GM23338 (cell line): Measurements from ENCODE around the gene TRIM44. TPM values are rescaled to one million over a fixed set of nuclear protein-coding genes. Genes with fewer than 3 reads are reported as not detected.
"Not testable (repeated sequence)": the region's sequence is repeated elsewhere in the genome, so short reads cannot be mapped to it uniquely, and the experiment has no call there.

Source experiments
- ATAC-seq: fragments of 200-7000 bp; cut with Tn5 transposase; 3 replicates; pipeline ENCODE4 v1.9.1; 2020
- DNase-seq: peaks from one replicate; pipeline ENCODE4 v3.0.0-alpha.2; 2015; ENCODE audit warnings: low spot score
- H2AFZ ChIP-seq: fragments of 200-600 bp; sonication (generic); 2 replicates; pipeline ENCODE4 v1.8.0; 2016; ENCODE audit warnings: antibody characterized with exemption, mild to moderate bottlenecking, moderate library complexity
- H3F3A ChIP-seq: fragments of 200-600 bp; sonication (generic); replicated peaks from 2 replicates; pipeline ENCODE4 v1.8.0; 2017; ENCODE audit warnings: antibody characterized with exemption, mixed run types, low read depth
- H3K27ac ChIP-seq: fragments of 200-600 bp; sonication (generic); 2 replicates; pipeline ENCODE4 v1.6.1; 2016; ENCODE audit warnings: low read depth
- H3K27me3 ChIP-seq: fragments of 200-600 bp; sonication (generic); 2 replicates; pipeline ENCODE4 v1.8.0; 2016; ENCODE audit warnings: mild to moderate bottlenecking, mixed run types, moderate library complexity; ENCODE audit not compliant: insufficient read depth
- H3K36me3 ChIP-seq: fragments of 200-600 bp; sonication (generic); 2 replicates; pipeline ENCODE4 v1.8.0; 2016; ENCODE audit warnings: mild to moderate bottlenecking; ENCODE audit not compliant: insufficient read depth
- H3K4me1 ChIP-seq: fragments of 200-600 bp; sonication (generic); 2 replicates; pipeline ENCODE4 v1.8.0; 2016; ENCODE audit warnings: mild to moderate bottlenecking, moderate library complexity; ENCODE audit not compliant: insufficient read depth
- H3K4me2 ChIP-seq: fragments of 200-600 bp; sonication (generic); 2 replicates; pipeline ENCODE4 v1.7.1; 2017; ENCODE audit warnings: mixed run types
- H3K4me3 ChIP-seq: fragments of 200-600 bp; sonication (generic); 2 replicates; pipeline ENCODE4 v1.6.1; 2016; ENCODE audit warnings: mixed run types
- H3K79me2 ChIP-seq: fragments of 200-600 bp; sonication (generic); replicated peaks from 2 replicates; pipeline ENCODE4 v1.8.0; 2017; ENCODE audit warnings: mild to moderate bottlenecking; ENCODE audit not compliant: insufficient read depth
- H3K9me2 ChIP-seq: fragments of 200-600 bp; sonication (generic); 2 replicates; pipeline ENCODE4 v1.8.0; 2017; ENCODE audit not compliant: insufficient read depth
- H4K20me1 ChIP-seq: fragments of 200-600 bp; sonication (generic); replicated peaks from 2 replicates; pipeline ENCODE4 v1.8.0; 2017; ENCODE audit warnings: mild to moderate bottlenecking; ENCODE audit not compliant: insufficient read depth
- H3K27ac Mint-ChIP-seq: 2 replicates; pipeline ENCODE4 v1.8.0; 2020; ENCODE audit warnings: inconsistent platforms, mild to moderate bottlenecking, moderate library complexity, mixed read lengths
- H3K27me3 Mint-ChIP-seq: 3 replicates; pipeline ENCODE4 v1.8.0; 2022; ENCODE audit warnings: low read depth, mild to moderate bottlenecking, moderate library complexity, mixed read lengths, inconsistent platforms; ENCODE audit not compliant: insufficient read depth, poor library complexity
- H3K36me3 Mint-ChIP-seq: 3 replicates; pipeline ENCODE4 v1.8.0; 2021; ENCODE audit warnings: low read depth, mild to moderate bottlenecking, inconsistent platforms, moderate library complexity, mixed read lengths
- H3K4me1 Mint-ChIP-seq: 3 replicates; pipeline ENCODE4 v1.8.0; 2020; ENCODE audit warnings: mild to moderate bottlenecking, inconsistent platforms, mixed read lengths
- H3K4me3 Mint-ChIP-seq: 3 replicates; pipeline ENCODE4 v1.8.0; 2021; ENCODE audit warnings: moderate library complexity, mild to moderate bottlenecking, inconsistent platforms, mixed read lengths
- H3K9me3 Mint-ChIP-seq: 3 replicates; pipeline ENCODE4 v1.8.0; 2020; ENCODE audit warnings: moderate library complexity, mild to moderate bottlenecking, inconsistent platforms, mixed read lengths
- CREB1 ChIP-seq: fragments of 250-450 bp; sonication (Bioruptor Pico); IDR thresholded peaks from 2 replicates; pipeline ENCODE4 v1.5.0; 2020; ENCODE audit warnings: low read depth, mild to moderate bottlenecking, moderate library complexity
- EZH2 ChIP-seq: fragments of 200-600 bp; sonication (generic); IDR thresholded peaks from one replicate; pipeline ENCODE4 v1.8.0; 2017; ENCODE audit warnings: antibody characterized with exemption, mild to moderate bottlenecking, low read depth; ENCODE audit not compliant: unreplicated experiment
- JUNB ChIP-seq: IDR thresholded peaks from one replicate; pipeline ENCODE4 v1.6.1; 2016; ENCODE audit warnings: antibody characterized with exemption; ENCODE audit not compliant: unreplicated experiment
- POLR2AphosphoS5 ChIP-seq: IDR thresholded peaks from 2 replicates; pipeline ENCODE4 v1.6.1; 2016; ENCODE audit warnings: antibody characterized with exemption, low read depth
- STAT1 ChIP-seq: IDR thresholded peaks from one replicate; pipeline ENCODE4 v1.6.1; 2016; ENCODE audit warnings: antibody characterized with exemption; ENCODE audit not compliant: unreplicated experiment
- polyA plus RNA-seq: library from polyadenylated mRNA; unstranded; fragments of >200 nt; fragmentation: Nextera tagmentation; extraction: Ambion mirVana; gene quantifications from 2 replicates; pipeline ENCODE4 v1.2.1, GENCODE V29; 2016
- total RNA-seq: library from RNA; depleted of rRNA; stranded (reverse); fragments of >200 nt; shearing (Covaris generic); gene quantifications from 2 replicates; pipeline ENCODE4 v1.2.3, GENCODE V29; 2014
- TF ChIP-seq, protein P1 (sequence below): fragments of 250-450 bp; sonication (Bioruptor Pico); IDR thresholded peaks from 2 replicates; pipeline ENCODE4 v1.5.0; 2020; ENCODE audit warnings: mild to moderate bottlenecking, moderate library complexity
- TF ChIP-seq, protein P2 (sequence below): IDR thresholded peaks from one replicate; pipeline ENCODE4 v1.6.1; 2018; ENCODE audit warnings: antibody characterized with exemption; ENCODE audit not compliant: unreplicated experiment

TRIM44 gene
- total and polyA plus RNA-seq, 2 experiments from 2014 or later = 10.3 to 10.4 TPM

DNA sequence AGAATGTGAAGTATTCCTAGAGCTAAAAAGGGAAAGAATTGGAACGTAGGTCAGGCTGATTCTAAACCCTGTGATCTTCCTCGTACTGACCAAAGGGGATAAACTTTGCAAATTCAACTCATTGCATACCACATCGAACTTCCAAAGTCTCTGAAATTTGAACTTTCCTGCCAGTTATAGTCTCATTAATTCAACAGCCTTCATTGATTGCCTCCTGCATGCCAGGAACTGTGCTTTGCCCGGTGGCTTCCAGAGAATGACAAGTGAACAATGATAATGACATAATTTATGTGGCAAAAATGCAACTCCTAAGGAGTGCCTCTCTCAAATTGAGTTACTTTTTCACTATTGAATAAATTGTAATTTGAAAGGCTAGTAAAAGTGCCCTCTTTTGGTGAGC lies 173.6 kb downstream of the TRIM44 start (continued):
- TF ChIP-seq, protein P1, sequence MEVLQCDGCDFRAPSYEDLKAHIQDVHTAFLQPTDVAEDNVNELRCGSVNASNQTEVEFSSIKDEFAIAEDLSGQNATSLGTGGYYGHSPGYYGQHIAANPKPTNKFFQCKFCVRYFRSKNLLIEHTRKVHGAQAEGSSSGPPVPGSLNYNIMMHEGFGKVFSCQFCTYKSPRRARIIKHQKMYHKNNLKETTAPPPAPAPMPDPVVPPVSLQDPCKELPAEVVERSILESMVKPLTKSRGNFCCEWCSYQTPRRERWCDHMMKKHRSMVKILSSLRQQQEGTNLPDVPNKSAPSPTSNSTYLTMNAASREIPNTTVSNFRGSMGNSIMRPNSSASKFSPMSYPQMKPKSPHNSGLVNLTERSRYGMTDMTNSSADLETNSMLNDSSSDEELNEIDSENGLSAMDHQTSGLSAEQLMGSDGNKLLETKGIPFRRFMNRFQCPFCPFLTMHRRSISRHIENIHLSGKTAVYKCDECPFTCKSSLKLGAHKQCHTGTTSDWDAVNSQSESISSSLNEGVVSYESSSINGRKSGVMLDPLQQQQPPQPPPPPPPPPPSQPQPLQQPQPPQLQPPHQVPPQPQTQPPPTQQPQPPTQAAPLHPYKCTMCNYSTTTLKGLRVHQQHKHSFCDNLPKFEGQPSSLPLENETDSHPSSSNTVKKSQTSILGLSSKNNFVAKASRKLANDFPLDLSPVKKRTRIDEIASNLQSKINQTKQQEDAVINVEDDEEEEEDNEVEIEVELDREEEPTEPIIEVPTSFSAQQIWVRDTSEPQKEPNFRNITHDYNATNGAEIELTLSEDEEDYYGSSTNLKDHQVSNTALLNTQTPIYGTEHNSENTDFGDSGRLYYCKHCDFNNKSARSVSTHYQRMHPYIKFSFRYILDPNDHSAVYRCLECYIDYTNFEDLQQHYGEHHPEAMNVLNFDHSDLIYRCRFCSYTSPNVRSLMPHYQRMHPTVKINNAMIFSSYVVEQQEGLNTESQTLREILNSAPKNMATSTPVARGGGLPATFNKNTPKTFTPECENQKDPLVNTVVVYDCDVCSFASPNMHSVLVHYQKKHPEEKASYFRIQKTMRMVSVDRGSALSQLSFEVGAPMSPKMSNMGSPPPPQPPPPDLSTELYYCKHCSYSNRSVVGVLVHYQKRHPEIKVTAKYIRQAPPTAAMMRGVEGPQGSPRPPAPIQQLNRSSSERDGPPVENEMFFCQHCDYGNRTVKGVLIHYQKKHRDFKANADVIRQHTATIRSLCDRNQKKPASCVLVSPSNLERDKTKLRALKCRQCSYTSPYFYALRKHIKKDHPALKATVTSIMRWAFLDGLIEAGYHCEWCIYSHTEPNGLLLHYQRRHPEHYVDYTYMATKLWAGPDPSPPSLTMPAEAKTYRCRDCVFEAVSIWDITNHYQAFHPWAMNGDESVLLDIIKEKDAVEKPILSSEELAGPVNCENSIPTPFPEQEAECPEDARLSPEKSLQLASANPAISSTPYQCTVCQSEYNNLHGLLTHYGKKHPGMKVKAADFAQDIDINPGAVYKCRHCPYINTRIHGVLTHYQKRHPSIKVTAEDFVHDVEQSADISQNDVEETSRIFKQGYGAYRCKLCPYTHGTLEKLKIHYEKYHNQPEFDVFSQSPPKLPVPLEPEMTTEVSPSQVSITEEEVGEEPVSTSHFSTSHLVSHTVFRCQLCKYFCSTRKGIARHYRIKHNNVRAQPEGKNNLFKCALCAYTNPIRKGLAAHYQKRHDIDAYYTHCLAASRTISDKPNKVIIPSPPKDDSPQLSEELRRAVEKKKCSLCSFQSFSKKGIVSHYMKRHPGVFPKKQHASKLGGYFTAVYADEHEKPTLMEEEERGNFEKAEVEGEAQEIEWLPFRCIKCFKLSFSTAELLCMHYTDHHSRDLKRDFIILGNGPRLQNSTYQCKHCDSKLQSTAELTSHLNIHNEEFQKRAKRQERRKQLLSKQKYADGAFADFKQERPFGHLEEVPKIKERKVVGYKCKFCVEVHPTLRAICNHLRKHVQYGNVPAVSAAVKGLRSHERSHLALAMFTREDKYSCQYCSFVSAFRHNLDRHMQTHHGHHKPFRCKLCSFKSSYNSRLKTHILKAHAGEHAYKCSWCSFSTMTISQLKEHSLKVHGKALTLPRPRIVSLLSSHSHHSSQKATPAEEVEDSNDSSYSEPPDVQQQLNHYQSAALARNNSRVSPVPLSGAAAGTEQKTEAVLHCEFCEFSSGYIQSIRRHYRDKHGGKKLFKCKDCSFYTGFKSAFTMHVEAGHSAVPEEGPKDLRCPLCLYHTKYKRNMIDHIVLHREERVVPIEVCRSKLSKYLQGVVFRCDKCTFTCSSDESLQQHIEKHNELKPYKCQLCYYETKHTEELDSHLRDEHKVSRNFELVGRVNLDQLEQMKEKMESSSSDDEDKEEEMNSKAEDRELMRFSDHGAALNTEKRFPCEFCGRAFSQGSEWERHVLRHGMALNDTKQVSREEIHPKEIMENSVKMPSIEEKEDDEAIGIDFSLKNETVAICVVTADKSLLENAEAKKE (CRISPR knock-in tag) = no peak
- no peak for TF ChIP-seq JUNB
- TF ChIP-seq, protein P2, sequence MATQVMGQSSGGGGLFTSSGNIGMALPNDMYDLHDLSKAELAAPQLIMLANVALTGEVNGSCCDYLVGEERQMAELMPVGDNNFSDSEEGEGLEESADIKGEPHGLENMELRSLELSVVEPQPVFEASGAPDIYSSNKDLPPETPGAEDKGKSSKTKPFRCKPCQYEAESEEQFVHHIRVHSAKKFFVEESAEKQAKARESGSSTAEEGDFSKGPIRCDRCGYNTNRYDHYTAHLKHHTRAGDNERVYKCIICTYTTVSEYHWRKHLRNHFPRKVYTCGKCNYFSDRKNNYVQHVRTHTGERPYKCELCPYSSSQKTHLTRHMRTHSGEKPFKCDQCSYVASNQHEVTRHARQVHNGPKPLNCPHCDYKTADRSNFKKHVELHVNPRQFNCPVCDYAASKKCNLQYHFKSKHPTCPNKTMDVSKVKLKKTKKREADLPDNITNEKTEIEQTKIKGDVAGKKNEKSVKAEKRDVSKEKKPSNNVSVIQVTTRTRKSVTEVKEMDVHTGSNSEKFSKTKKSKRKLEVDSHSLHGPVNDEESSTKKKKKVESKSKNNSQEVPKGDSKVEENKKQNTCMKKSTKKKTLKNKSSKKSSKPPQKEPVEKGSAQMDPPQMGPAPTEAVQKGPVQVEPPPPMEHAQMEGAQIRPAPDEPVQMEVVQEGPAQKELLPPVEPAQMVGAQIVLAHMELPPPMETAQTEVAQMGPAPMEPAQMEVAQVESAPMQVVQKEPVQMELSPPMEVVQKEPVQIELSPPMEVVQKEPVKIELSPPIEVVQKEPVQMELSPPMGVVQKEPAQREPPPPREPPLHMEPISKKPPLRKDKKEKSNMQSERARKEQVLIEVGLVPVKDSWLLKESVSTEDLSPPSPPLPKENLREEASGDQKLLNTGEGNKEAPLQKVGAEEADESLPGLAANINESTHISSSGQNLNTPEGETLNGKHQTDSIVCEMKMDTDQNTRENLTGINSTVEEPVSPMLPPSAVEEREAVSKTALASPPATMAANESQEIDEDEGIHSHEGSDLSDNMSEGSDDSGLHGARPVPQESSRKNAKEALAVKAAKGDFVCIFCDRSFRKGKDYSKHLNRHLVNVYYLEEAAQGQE = no peak
- TF ChIP-seq STAT1 = no peak
- no peak for TF ChIP-seq POLR2AphosphoS5
- TF ChIP-seq EZH2 = no peak

DNA sequence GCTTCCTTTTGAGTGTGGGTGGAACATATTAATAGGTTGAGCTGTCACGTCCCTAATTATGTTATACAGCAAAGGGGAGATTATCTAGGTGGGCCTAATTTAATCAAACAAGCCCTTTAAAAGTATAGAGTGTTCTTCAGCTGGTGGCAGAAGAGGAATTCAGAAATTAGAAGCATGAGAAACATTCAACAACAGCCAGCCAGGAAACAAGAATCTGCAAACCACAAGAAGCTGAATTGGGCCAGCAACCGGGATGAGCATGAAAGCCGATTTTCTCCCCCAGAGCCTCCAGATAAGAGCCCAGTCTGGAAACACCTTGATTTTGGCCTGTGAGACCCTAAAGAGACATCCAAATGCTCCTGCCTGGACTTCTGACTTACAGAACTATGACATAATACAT lies 175.5 kb downstream of the TRIM44 start:
- no peak overlapping the region for H3K27ac Mint-ChIP-seq
- Histone ChIP-seq H3K36me3 (no peaks in the 10 kb centered on the region), H3K9me2 (peaks cover 4% of the 10 kb centered on the region), H3F3A (no peaks in the 10 kb centered on the region), H4K20me1 (no peaks in the 10 kb centered on the region), H3K27ac (no peak overlapping the region), H3K4me3 (no peak overlapping the region), H3K4me1 (no peaks in the 10 kb centered on the region), H3K27me3 (no peaks in the 10 kb centered on the region), H2AFZ (no peak overlapping the region), H3K79me2 (no peaks in the 10 kb centered on the region), H3K4me2 (no peak overlapping the region)
- H3K36me3 Mint-ChIP-seq = peaks cover 3% of the 10 kb centered on the region
- H3K4me1 Mint-ChIP-seq = no peaks in the 10 kb centered on the region; the same call in 2 of the 3 replicates
- no peak for ATAC-seq
- H3K4me3 Mint-ChIP-seq = no peak overlapping the region
- TF ChIP-seq POLR2AphosphoS5 = no peak
- TF ChIP-seq CREB1 (CRISPR knock-in tag) = no peak
- peaks cover 6% of the 10 kb centered on the region for H3K9me3 Mint-ChIP-seq
- no peak for DNase-seq
- no peaks in the 10 kb centered on the region for H3K27me3 Mint-ChIP-seq

DNA sequence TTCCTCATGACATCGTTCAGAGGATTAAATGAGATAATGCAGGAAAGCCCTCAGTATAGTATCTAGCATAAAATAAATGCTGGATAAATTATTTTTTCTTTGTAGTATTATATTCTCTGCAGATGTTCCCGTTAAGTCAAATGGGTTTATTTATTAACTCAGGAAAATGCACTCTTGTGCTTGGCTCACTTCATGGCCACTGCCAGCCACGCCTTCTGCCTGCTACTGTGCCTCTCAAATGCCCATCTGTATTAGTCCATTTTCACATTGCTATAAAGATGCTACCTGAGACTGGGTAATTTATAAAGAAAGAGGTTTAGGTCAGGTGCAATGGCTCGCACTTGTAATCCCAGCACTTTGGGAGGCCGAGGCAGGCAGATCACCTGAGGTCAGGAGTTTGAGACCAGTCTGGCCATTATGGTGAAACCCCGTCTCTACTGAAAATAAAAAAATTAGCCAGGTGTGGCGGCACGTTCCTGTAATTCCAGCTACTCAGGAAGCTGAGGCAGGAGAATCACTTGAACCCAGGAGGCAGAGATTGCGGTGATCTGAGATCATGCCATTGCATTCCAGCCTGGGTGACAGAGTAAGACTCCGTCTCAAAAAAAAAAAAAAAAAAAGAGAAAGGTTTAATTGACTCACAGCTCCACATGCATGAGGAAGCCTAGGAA lies 176.3 kb downstream of the TRIM44 start:
- not testable (repeated sequence) for H3K36me3 ChIP-seq, H4K20me1 ChIP-seq, H3K27me3 ChIP-seq, H3K79me2 ChIP-seq, H2AFZ ChIP-seq, H3K4me1 Mint-ChIP-seq, H3K4me3 Mint-ChIP-seq, H3F3A ChIP-seq, H3K27ac ChIP-seq, H3K36me3 Mint-ChIP-seq, H3K4me2 ChIP-seq, DNase-seq, H3K9me3 Mint-ChIP-seq, ATAC-seq, H3K27ac Mint-ChIP-seq, H3K4me3 ChIP-seq, H3K9me2 ChIP-seq, H3K27me3 Mint-ChIP-seq, H3K4me1 ChIP-seq
